GM12875 (cell line): ENCODE data around the gene POLD4.

Source experiments
- H3K4me3 ChIP-seq: one replicate; pipeline ENCODE4 v1.5.1; 2011; ENCODE audit warnings: low read depth, low read length, control low read depth
- TF ChIP-seq, protein P1 (sequence below): IDR thresholded peaks from 2 replicates; pipeline ENCODE4 v1.5.1; 2011; ENCODE audit warnings: low read depth, mild to moderate bottlenecking, control low read depth, inconsistent platforms, low read length, moderate library complexity, borderline replicate concordance; ENCODE audit not compliant: insufficient read depth

POLD4 gene

DNA sequence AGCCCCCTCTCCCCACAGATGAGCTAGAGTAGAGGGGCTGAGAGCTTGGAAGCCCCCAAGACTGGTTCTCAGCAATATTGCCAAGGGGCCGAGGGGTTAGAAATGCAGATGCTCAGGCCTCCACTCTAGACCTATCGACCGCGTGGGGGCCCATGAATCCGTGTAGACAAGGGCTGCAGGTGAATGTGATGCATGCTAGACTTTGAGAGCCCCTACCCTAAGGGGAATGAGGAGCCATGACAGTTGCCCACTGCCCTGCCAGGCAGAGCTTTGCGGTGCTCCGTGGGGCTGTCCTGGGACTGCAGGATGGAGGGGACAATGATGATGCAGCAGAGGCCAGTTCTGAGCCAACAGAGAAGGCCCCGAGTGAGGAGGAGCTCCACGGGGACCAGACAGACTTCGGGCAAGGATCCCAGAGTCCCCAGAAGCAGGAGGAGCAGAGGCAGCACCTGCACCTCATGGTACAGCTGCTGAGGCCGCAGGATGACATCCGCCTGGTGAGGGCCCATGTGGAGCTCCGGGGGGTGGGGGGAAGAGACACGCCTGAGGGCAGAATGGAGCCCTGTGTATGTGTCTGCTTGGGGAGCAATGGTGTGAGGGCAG is 48.7 kb downstream of the POLD4 start:
- TF ChIP-seq, protein P1, sequence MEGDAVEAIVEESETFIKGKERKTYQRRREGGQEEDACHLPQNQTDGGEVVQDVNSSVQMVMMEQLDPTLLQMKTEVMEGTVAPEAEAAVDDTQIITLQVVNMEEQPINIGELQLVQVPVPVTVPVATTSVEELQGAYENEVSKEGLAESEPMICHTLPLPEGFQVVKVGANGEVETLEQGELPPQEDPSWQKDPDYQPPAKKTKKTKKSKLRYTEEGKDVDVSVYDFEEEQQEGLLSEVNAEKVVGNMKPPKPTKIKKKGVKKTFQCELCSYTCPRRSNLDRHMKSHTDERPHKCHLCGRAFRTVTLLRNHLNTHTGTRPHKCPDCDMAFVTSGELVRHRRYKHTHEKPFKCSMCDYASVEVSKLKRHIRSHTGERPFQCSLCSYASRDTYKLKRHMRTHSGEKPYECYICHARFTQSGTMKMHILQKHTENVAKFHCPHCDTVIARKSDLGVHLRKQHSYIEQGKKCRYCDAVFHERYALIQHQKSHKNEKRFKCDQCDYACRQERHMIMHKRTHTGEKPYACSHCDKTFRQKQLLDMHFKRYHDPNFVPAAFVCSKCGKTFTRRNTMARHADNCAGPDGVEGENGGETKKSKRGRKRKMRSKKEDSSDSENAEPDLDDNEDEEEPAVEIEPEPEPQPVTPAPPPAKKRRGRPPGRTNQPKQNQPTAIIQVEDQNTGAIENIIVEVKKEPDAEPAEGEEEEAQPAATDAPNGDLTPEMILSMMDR = no peak
- H3K4me3 ChIP-seq = no peak overlapping the region

DNA sequence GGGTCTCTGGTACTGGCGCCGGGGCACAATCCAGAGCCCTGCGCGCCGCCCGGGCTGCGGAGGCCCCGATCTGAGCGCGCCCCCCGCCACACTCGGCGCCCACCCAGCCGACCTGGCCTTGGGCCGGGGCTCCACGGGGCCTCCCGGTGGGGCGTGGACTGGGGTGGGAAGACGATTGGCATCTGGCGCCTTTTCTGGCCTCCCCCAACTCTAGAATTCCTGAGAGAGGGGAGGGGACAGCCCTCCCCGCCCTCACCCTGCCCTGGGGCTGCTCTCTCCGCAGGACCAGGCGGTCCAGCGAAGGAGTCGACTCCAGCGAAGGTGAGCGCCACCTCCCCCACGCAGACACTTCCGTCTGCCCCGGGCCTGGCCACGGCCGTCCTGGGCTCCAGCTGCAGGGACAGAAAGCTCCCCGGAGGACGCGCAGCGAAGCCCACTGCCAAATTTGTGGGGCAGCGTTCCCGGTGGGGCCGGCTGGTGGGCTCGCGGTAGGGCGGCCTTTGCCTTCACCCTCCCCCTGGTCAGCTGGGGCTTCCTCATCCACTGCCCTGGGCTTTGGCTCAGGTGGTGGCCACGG is 49.4 kb downstream of the POLD4 start:
- TF ChIP-seq, protein P1 = no peak
- H3K4me3 ChIP-seq = no peak overlapping the region

DNA sequence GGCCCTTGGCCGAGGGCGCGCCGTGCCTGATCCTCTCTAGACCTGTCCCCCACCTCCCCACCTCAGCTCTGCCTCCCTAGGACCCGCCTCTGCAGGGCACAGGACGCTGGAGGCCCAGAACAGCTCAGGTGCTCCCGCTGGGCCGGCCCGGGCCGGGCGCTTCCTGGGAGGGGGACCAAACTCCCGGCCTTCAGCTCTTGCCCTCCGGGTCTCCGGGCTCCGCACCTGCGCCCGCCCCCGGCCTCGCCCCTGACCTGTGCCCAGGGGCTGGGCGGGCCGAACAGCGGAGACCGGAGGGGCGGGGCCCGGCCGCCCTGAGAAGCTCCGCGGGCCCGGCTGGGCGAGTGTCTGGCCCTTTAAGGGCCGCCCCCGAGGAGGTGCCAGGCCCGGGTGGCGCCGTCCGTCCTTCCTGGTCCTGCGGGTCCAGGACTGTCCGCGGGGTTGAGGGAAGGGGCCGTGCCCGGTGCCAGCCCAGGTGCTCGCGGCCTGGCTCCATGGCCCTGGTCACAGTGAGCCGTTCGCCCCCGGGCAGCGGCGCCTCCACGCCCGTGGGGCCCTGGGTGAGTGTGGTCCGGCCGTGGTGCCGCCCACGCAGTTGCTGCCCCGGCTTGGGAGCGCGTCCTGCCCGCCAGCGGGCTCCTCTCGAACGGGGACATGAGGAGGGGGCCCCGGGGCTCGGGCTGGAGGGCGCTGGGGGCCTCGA is 50.1 kb downstream of the POLD4 start, which contains the start of gene SSH3:
SSH3 (plus strand) TSS at position 399 of the 703 bp plus-strand sequence; CDS start at position 495, 96 bp downstream.
- TF ChIP-seq, protein P1 = no peak
- no peak within 1 kb of the TSS for H3K4me3 ChIP-seq

DNA sequence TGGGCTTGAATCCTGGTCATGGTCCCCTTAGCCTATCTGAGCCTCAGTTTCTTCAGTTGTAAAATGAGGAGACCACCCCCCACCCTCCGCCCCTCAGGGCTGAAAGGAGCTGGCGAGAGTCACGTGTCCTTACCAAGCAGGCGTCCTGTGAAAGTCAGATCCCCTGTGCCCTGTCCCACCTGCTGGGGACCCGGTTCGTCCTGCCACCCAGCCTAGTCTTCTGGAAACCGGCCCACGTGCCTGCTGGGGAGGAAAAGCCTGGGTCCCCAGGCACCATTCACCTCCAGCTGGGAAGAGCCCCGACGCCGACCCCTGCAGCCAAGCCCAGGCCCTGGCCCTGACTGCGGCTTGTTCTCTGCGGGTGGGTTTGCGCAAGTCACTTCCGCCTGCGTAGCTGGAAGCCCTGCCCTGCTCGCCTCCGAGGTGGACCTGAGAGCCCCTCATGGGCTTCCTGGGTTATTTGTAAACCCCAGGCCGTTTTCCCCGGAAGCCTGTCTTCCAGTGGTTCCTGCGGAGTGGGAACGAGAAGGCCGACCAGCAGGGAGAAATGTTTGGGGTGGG is 50.7 kb downstream of the POLD4 start:
- TF ChIP-seq, protein P1 = no peak
- H3K4me3 ChIP-seq = no peak overlapping the region

DNA sequence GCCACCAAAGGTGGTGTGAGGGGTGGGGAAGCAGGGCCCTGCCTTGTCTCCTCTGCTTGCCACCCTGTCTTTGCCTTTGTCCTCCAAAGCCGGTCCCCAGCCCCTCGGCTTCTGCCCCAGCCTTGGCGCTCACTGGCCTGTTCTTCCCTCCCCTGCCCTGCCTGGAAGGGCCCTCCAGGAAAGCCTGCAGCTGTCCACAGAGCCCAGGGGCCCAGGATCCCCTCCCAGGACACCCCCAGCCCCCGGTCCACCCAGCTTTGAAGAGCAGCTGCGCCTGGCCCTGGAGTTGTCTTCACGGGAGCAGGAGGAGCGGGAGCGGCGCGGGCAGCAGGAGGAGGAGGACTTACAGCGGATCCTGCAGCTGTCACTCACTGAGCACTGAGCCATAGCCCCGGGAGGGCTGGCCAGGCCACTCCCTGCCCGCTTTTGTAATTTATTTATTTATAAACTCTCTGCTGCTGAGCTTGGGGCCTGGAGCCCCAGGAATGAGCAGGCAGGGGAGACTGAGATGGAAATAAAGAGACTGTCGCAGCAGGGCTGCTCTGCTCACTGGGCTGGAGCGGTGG is 51.3 kb downstream of the POLD4 start:
- TF ChIP-seq, protein P1 = no peak
- H3K4me3 ChIP-seq = no peak overlapping the region

DNA sequence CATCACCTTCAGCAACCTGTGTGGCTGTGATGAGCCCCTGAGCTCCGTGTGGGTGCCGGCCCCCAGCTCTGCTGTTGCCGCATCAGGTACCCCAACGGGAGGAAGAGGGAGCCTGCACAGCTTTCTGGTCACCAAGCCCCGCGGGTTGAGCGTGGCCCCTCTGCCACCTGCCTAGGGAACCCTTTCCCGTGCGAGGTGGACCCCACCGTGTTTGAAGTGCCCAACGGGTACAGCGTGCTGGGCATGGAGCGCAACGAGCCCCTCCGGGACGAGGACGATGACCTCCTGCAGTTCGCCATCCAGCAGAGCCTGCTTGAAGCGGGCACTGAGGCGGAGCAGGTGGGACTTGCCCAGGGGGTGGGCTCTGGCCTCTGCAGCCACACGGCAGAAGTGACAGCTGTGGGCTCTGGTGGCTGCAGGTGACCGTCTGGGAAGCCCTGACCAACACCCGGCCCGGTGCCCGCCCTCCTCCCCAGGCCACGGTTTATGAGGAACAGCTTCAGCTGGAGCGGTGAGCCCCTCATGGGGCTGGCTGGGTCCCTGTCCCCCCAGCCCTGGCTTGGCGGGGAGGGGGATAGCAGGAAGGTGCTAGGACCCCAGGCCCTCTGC is 51.9 kb downstream of the POLD4 start:
- TF ChIP-seq, protein P1 = no peak
- no peak overlapping the region for H3K4me3 ChIP-seq
